ENCODE data around the gene KLK14.

- TF ChIP-seq POLR2A (IDR thresholded peaks at IDR 0.05), result no peak
- TF ChIP-seq, protein P1, sequence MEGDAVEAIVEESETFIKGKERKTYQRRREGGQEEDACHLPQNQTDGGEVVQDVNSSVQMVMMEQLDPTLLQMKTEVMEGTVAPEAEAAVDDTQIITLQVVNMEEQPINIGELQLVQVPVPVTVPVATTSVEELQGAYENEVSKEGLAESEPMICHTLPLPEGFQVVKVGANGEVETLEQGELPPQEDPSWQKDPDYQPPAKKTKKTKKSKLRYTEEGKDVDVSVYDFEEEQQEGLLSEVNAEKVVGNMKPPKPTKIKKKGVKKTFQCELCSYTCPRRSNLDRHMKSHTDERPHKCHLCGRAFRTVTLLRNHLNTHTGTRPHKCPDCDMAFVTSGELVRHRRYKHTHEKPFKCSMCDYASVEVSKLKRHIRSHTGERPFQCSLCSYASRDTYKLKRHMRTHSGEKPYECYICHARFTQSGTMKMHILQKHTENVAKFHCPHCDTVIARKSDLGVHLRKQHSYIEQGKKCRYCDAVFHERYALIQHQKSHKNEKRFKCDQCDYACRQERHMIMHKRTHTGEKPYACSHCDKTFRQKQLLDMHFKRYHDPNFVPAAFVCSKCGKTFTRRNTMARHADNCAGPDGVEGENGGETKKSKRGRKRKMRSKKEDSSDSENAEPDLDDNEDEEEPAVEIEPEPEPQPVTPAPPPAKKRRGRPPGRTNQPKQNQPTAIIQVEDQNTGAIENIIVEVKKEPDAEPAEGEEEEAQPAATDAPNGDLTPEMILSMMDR (IDR thresholded peaks at IDR 0.05 in 4 of 5, conservative IDR thresholded peaks at IDR 0.05 in 1 of 5), result no peak
These were observed 1.8 kb upstream of the KLK14 start for GRCh38 chr19:51084505-51084904.
